K562 (cell line): ENCODE results near the gene GASK1A. TPM values are rescaled to one million over a fixed set of nuclear protein-coding genes. Genes with fewer than 3 reads are reported as not detected.

ENCODE experiments used
- ATAC-seq: fragments of 200-7000 bp; cut with Tn5 transposase; 3 replicates; pipeline ENCODE4 v1.9.1; 2020; ENCODE audit warnings: moderate library complexity
- BruUV-seq: library from RNA; stranded (reverse); fragments of 400-500 nt; replicated peaks from 2 replicates; lab custom pipeline; 2021; lab: Mats Ljungman, UMichigan
- CTCF ChIA-PET: fragments of 300-600 bp; formaldehyde crosslinking; extraction: SDS; loops from one replicate; lab custom pipeline; 2021; ENCODE audit warnings: low intra/inter-chr PET ratio; lab: Yijun Ruan, JAX
- POLR2A ChIA-PET: fragments of 300-600, 350-650 bp; sonication (Branson Sonifier 250); formaldehyde crosslinking; extraction: SDS; loops from one replicate; lab custom pipeline; 2021; ENCODE audit warnings: antibody characterized with exemption, inconsistent platforms; lab: Yijun Ruan, JAX
- DNase-seq, 4 experiments: peaks; one replicate each; pipeline versions ENCODE4 v3.0.0 to v3.0.0-alpha.2; 2011 to 2018; ENCODE audit warnings: low spot score in 3 of 4, mixed read lengths in 3 of 4; ENCODE audit errors: extremely low read depth in 1 of 4
- FAIRE-seq: peaks from 2 replicates; lab custom pipeline; 2011; peaks lifted over from hg19 to GRCh38; lab: Jason Lieb, UNC
- H2AFZ ChIP-seq: 2 replicates; pipeline ENCODE4 v1.6.0; 2011; ENCODE audit warnings: low read depth, low read length, control low read depth, inconsistent platforms
- H3K27ac ChIP-seq: fragments of 200-600 bp; 3 replicates; pipeline ENCODE4 v1.8.0; 2011; ENCODE audit warnings: low read depth, mild to moderate bottlenecking, control low read depth, inconsistent platforms, low read length, moderate library complexity, mixed read lengths; ENCODE audit errors: extremely low read depth
- H3K27me3 ChIP-seq, 2 experiments: fragments of 300-600 bp in 1 of 2; 2 replicates in 1 of 2; 3 replicates in 1 of 2; pipeline versions ENCODE4 v1.6.0 to v1.8.0; 2011; ENCODE audit warnings: inconsistent platforms in 2 of 2, low read length in 2 of 2, mild to moderate bottlenecking in 1 of 2, mixed read lengths in 1 of 2, moderate library complexity in 1 of 2; ENCODE audit not compliant: control insufficient read depth in 2 of 2, insufficient read depth in 2 of 2
- H3K36me3 ChIP-seq: fragments of 300-600 bp; 3 replicates; pipeline ENCODE4 v1.8.0; 2011; ENCODE audit warnings: mild to moderate bottlenecking, low read length, inconsistent platforms; ENCODE audit not compliant: control insufficient read depth, insufficient read depth
- H3K4me1 ChIP-seq, 2 experiments: fragments of 200-600 bp in 1 of 2; replicated peaks in 1 of 2; 2 replicates in 1 of 2; 3 replicates in 1 of 2; pipeline versions ENCODE4 v1.5.1 to v1.8.0; 2011; ENCODE audit warnings: inconsistent platforms in 2 of 2, low read length in 2 of 2, mild to moderate bottlenecking in 1 of 2, mixed read lengths in 1 of 2, moderate library complexity in 1 of 2; ENCODE audit not compliant: control insufficient read depth in 2 of 2, insufficient read depth in 2 of 2
- H3K4me2 ChIP-seq: 2 replicates; pipeline ENCODE4 v1.6.1; 2011; ENCODE audit warnings: low read length, control low read depth, inconsistent platforms, mixed read lengths; ENCODE audit not compliant: insufficient read depth
- H3K4me3 ChIP-seq: fragments of 200-600 bp; sonication (generic), shearing (Covaris generic); 2 replicates; pipeline ENCODE4 v1.5.1; 2016; ENCODE audit warnings: control low read depth, inconsistent platforms
- H3K79me2 ChIP-seq: fragments of 200-600 bp; 3 replicates; pipeline ENCODE4 v1.8.0; 2011; ENCODE audit warnings: low read length, inconsistent platforms; ENCODE audit not compliant: control insufficient read depth, insufficient read depth
- H3K9ac ChIP-seq, 2 experiments: 2 replicates each; pipeline versions ENCODE4 v1.6.0 to v1.6.1; 2011; ENCODE audit warnings: low read depth in 2 of 2, low read length in 2 of 2, control low read depth in 1 of 2, inconsistent platforms in 1 of 2, mild to moderate bottlenecking in 1 of 2, mixed read lengths in 1 of 2; ENCODE audit not compliant: insufficient read depth in 1 of 2
- H3K9me1 ChIP-seq: one replicate; pipeline ENCODE4 v1.6.0; 2011; ENCODE audit warnings: inconsistent platforms, mild to moderate bottlenecking, low read length, moderate library complexity; ENCODE audit not compliant: control insufficient read depth, insufficient read depth
- H3K9me3 ChIP-seq: replicated peaks from 2 replicates; pipeline ENCODE4 v1.5.1; 2011; ENCODE audit warnings: low read depth, low read length, inconsistent platforms; ENCODE audit not compliant: control insufficient read depth, insufficient read depth
- H4K20me1 ChIP-seq: replicated peaks from 2 replicates; pipeline ENCODE4 v1.6.1; 2011; ENCODE audit warnings: low read length, inconsistent platforms, mixed read lengths; ENCODE audit not compliant: control insufficient read depth, insufficient read depth
- CC2D1A ChIP-seq: fragments of 450-650 bp; IDR thresholded peaks from 2 replicates; pipeline ENCODE4 v1.6.1; 2017; ENCODE audit warnings: mild to moderate bottlenecking
- E2F4 ChIP-seq: sonication (generic); formaldehyde crosslinking; IDR thresholded peaks from 2 replicates; pipeline ENCODE4 v1.8.0; 2022; ENCODE audit warnings: mild to moderate bottlenecking, low read depth, missing genetic modification reagents
- GTF2A2 ChIP-seq: IDR thresholded peaks from 2 replicates; pipeline ENCODE4 v1.6.1; 2016; ENCODE audit warnings: mild to moderate bottlenecking, missing genetic modification characterization, missing compliant biosample characterization
- HDAC6 ChIP-seq: IDR thresholded peaks from 2 replicates; pipeline ENCODE4 v1.6.1; 2012; ENCODE audit warnings: low read depth, mild to moderate bottlenecking, control low read depth, inconsistent platforms, low read length, moderate library complexity
- MBD2 ChIP-seq: sonication (generic); IDR thresholded peaks from 2 replicates; pipeline ENCODE4 v1.6.1; 2016; ENCODE audit warnings: low read depth, borderline replicate concordance
- ZNF444 ChIP-seq: fragments of 250-450 bp; sonication (Bioruptor Pico); IDR thresholded peaks from 2 replicates; pipeline ENCODE4 v1.4.0; 2020; ENCODE audit warnings: mild to moderate bottlenecking, moderate library complexity
- WGBS: fragments of 100-300 bp; shearing (Covaris generic); methylation state at CpG from one replicate; pipeline ENCODE4 v1.1.6; 2016; ENCODE audit warnings: low coverage, mixed read lengths; ENCODE audit not compliant: insufficient coverage; ENCODE audit errors: missing lambda C conversion rate; 5-methylcytosine and 5-hydroxymethylcytosine counted together
- in situ Hi-C: fragments of 300-500 bp; cut with MboI; formaldehyde crosslinking; loops from 4 replicates; pipeline ENCODE4 v1.15.0; 2018; ENCODE audit warnings: inconsistent platforms, mixed read lengths
- intact Hi-C: fragments of 100-400 bp; cut with micrococcal nuclease; formaldehyde crosslinking; loops from 2 replicates; pipeline ENCODE4 v1.14.2; 2022
- polyA plus RNA-seq, 8 experiments: library from polyadenylated mRNA; depleted of rRNA in 4 of 8; stranded (reverse) in 5 of 8; unstranded in 3 of 8; fragments of >200 nt; fragmentation: Nextera tagmentation in 2 of 8; fragmentation: Illumina TruSeq in 1 of 8; extraction: Ambion mirVana in 2 of 8; extraction: Trizol in 1 of 8; gene quantifications; 2 replicates each; pipeline versions ENCODE4 v1.2.1 to v1.2.3, GENCODE V29; 2011 to 2014; ENCODE audit warnings: inconsistent platforms in 1 of 8, missing spikeins in 1 of 8
- total RNA-seq, 7 experiments: library from RNA; depleted of rRNA in 6 of 7; stranded (reverse); fragments of >200 nt in 6 of 7; fragmentation: Illumina TruSeq in 2 of 7; extraction: Trizol in 2 of 7; gene quantifications; 2 replicates each; pipeline versions ENCODE4 v1.2.1 to v1.2.3, GENCODE V29; 2011 to 2021; ENCODE audit warnings: low replicate concordance in 1 of 7

Gene GASK1A
- total and polyA plus RNA-seq, 9 of the 15 experiments (the other 6 are each of a cell fraction or from before 2014, with no cell fraction given): 0.04 to 0.11 (median 0.05) TPM; not detected in 5

GRCh38 chr3:43000387-43000786, 21.3 kb downstream of the GASK1A start (continued):
- no peak for TF ChIP-seq HDAC6
- TF ChIP-seq ZNF444: no peak
- no peak for TF ChIP-seq MBD2
- TF ChIP-seq E2F4: no peak

GRCh38 chr3:43001094-43001553, 22.0 kb downstream of the GASK1A start:
- Histone ChIP-seq H3K36me3 (no peaks in the 10 kb centered on the region), H3K9me3 (no peaks in the 10 kb centered on the region), H3K27ac (no peak overlapping the region), H3K27me3 (peaks cover 32 to 51% of the 10 kb centered on the region in 2 experiments), H3K79me2 (no peaks in the 10 kb centered on the region), H3K4me1 (no peaks in the 10 kb centered on the region), H3K9ac (no peak overlapping the region), H3K4me3 (no peak overlapping the region), H4K20me1 (no peaks in the 10 kb centered on the region), H3K9me1 (no peaks in the 10 kb centered on the region), H3K4me2 (no peak overlapping the region), H2AFZ (no peak overlapping the region)
- ATAC-seq: no peak
- in situ Hi-C loops: no loop called here
- no peak for DNase-seq
- BruUV-seq: no TSS peak
- CTCF ChIA-PET: no interaction called here
- intact Hi-C loops: no loop called here
- POLR2A ChIA-PET: no interaction called here
- FAIRE-seq: no peak
- TF ChIP-seq CC2D1A: no peak
- no peak for TF ChIP-seq GTF2A2 (tag)
- 2% methylated on average over 8 of the region's 8 CpGs for WGBS
